ENCODE measurements around the gene ZNF580. TPM values are rescaled to one million over a fixed set of nuclear protein-coding genes. Genes with fewer than 3 reads are reported as not detected.
A peak's percentile ranks its signal among the peaks of the same experiment; 100 is the strongest.

Gene ZNF580
- total RNA-seq, 1 donor from 2014 or later = 35.8 TPM

- TF ChIP-seq EZH2 (IDR thresholded peaks at IDR 0.05; ENCODE audit: insufficient read depth, low read length) = no peak
- no peak for TF ChIP-seq CTCF (IDR thresholded peaks at IDR 0.05; ENCODE audit: insufficient read depth, low read depth, low read length)
- H3K9ac ChIP-seq (ENCODE audit: low read length) = peak overlapping the region; percentile 92
- FAIRE-seq (no peak), DNase-seq (ENCODE audit: low read depth) (no peak)
- Mint-ChIP-seq H3K4me3 (ENCODE audit: unreplicated experiment) (peak overlapping the region; percentile 97), H3K27me3 (ENCODE audit: low read depth, unreplicated experiment) (no peaks in the 10 kb centered on the region), H3K4me1 (ENCODE audit: low read depth, unreplicated experiment) (peaks cover 19% of the 10 kb centered on the region), H3K27ac (ENCODE audit: unreplicated experiment) (peak overlapping the region; percentile 95), H3K36me3 (ENCODE audit: low read depth, unreplicated experiment) (peaks cover 12% of the 10 kb centered on the region), H3K9me3 (ENCODE audit: unreplicated experiment) (no peaks in the 10 kb centered on the region)
- H3K79me2 ChIP-seq (ENCODE audit: insufficient read depth, low read length) = peaks cover 60% of the 10 kb centered on the region
- peak overlapping the region; percentile 87 for H3K4me3 ChIP-seq (ENCODE audit: insufficient read depth, low read depth, low read length)
- H3K27ac ChIP-seq (ENCODE audit: low read depth, low read length) = no peak overlapping the region
- H3K4me2 ChIP-seq (ENCODE audit: low read length) = peak overlapping the region; percentile 100
- no peak overlapping the region for H2AFZ ChIP-seq (ENCODE audit: low read depth, low read length)
- peaks cover 31% of the 10 kb centered on the region for H3K4me1 ChIP-seq (ENCODE audit: insufficient read depth, low read length)
- peaks cover 9% of the 10 kb centered on the region for H3K36me3 ChIP-seq (ENCODE audit: insufficient read depth, low read length)
- H4K20me1 ChIP-seq (ENCODE audit: insufficient read depth, low read length) = peaks cover 25% of the 10 kb centered on the region
- no peaks in the 10 kb centered on the region for H3K27me3 ChIP-seq (ENCODE audit: insufficient read depth, low read length)
- no peaks in the 10 kb centered on the region for H3K9me3 ChIP-seq (ENCODE audit: insufficient read depth, low read depth, low read length)
Measured at GRCh38 chr19:55642153-55643002, 1.6 kb downstream of the ZNF580 start.

GRCh38 chr19:55643003-55643886 lies 2.4 kb downstream of the ZNF580 start, which contains the start of gene ZNF581:
TSS of gene ZNF581 (plus strand) at chr19:55643649. CDS start at chr19:55644572, 923 bp downstream.
- Histone ChIP-seq H3K27ac (ENCODE audit: low read depth, low read length) (peak within 1 kb of the TSS; percentile 41), H3K9me3 (ENCODE audit: insufficient read depth, low read depth, low read length) (no peaks in the 10 kb centered on the region), H3K4me1 (ENCODE audit: insufficient read depth, low read length) (peaks cover 35% of the 10 kb centered on the region), H3K36me3 (ENCODE audit: insufficient read depth, low read length) (peaks cover 9% of the 10 kb centered on the region), H3K9ac (ENCODE audit: low read length) (peak within 1 kb of the TSS; percentile 92), H3K4me2 (ENCODE audit: low read length) (peak within 1 kb of the TSS; percentile 100), H2AFZ (ENCODE audit: low read depth, low read length) (peak within 1 kb of the TSS; percentile 5), H3K79me2 (ENCODE audit: insufficient read depth, low read length) (peaks cover 52% of the 10 kb centered on the region), H4K20me1 (ENCODE audit: insufficient read depth, low read length) (peaks cover 25% of the 10 kb centered on the region), H3K4me3 (ENCODE audit: insufficient read depth, low read depth, low read length) (peak within 1 kb of the TSS; percentile 87), H3K27me3 (ENCODE audit: insufficient read depth, low read length) (no peaks in the 10 kb centered on the region)
- DNase-seq (ENCODE audit: low read depth) = peak; percentile 67
- no peak for TF ChIP-seq CTCF (IDR thresholded peaks at IDR 0.05; ENCODE audit: insufficient read depth, low read depth, low read length)
- no peak for TF ChIP-seq EZH2 (IDR thresholded peaks at IDR 0.05; ENCODE audit: insufficient read depth, low read length)
- FAIRE-seq = no peak
- Mint-ChIP-seq H3K27me3 (ENCODE audit: low read depth, unreplicated experiment) (no peaks in the 10 kb centered on the region), H3K36me3 (ENCODE audit: low read depth, unreplicated experiment) (peaks cover 8% of the 10 kb centered on the region), H3K9me3 (ENCODE audit: unreplicated experiment) (no peaks in the 10 kb centered on the region), H3K27ac (ENCODE audit: unreplicated experiment) (peak within 1 kb of the TSS; percentile 95), H3K4me3 (ENCODE audit: unreplicated experiment) (peak within 1 kb of the TSS; percentile 97), H3K4me1 (ENCODE audit: low read depth, unreplicated experiment) (peaks cover 18% of the 10 kb centered on the region)
